Measurements from ENCODE around the gene MPDZ.

Gene MPDZ

DNA sequence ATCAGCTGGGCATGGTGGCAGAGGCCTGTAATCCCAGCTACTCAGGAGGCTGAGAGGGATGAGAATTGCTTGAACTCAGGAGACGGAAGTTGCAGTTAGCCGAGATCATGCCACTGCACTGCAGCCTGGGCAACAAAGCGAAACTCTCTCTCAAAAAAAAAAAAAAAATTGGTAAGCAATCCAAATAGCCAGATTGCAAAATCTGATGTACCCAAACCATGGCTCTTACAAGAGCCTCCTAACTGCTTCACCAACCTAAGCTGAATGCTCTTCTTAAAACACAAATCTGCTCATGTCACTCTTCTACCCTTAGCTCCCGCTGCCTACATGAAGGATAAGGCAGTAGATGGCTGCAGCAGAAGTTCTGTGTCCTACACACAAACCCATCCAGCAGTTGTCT lies 105.9 kb downstream of the MPDZ start:
- no peak for FAIRE-seq

DNA sequence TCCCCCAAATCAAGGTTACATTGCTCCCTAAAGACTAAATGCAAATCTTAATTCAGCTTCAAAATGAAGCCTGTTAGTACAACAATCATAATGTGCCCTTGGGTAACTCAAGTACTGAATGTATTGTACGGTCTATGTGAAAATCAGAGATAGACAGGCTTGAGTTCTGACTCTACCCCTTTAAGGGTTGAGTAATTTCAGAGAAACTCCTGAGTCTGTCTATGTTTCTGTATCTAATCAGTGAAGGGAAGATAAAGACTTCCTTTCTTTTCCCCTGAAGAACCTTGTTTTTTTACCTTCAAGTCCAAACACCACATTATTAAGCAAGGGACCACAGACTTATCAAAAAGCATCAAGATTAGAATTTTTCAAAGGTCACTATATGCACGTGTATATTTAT lies 108.2 kb downstream of the MPDZ start:
- no peak for TF ChIP-seq POU2F2 (IDR thresholded peaks at IDR 0.05; ENCODE audit: low read depth, low read length)
- no peak for TF ChIP-seq POLR2A (IDR thresholded peaks at IDR 0.05; ENCODE audit: low read depth, low read length)
- no peak for TF ChIP-seq PAX5 (IDR thresholded peaks at IDR 0.05; ENCODE audit: insufficient read depth, low read length, severe bottlenecking)
- TF ChIP-seq TAF1 (IDR thresholded peaks at IDR 0.05; ENCODE audit: low read depth, low read length) = no peak
- TF ChIP-seq POLR2AphosphoS5 (IDR thresholded peaks at IDR 0.05; ENCODE audit: low read depth, low read length) = no peak
- TF ChIP-seq SPI1 (IDR thresholded peaks at IDR 0.05; ENCODE audit: low read depth, low read length) = no peak
- FAIRE-seq = no peak
- DNase-seq (ENCODE audit: insufficient read length, low spot score) = no peak

More for the DNA sequence above, 105.9 kb downstream of the MPDZ start:
- DNase-seq (ENCODE audit: insufficient read length, low spot score) = no peak
- TF ChIP-seq POLR2A (IDR thresholded peaks at IDR 0.05; ENCODE audit: low read depth, low read length) (no peak), POLR2AphosphoS5 (IDR thresholded peaks at IDR 0.05; ENCODE audit: low read depth, low read length) (no peak), POU2F2 (IDR thresholded peaks at IDR 0.05; ENCODE audit: low read depth, low read length) (no peak), TAF1 (IDR thresholded peaks at IDR 0.05; ENCODE audit: low read depth, low read length) (no peak), PAX5 (IDR thresholded peaks at IDR 0.05; ENCODE audit: insufficient read depth, low read length, severe bottlenecking) (no peak), SPI1 (IDR thresholded peaks at IDR 0.05; ENCODE audit: low read depth, low read length) (no peak)

DNA sequence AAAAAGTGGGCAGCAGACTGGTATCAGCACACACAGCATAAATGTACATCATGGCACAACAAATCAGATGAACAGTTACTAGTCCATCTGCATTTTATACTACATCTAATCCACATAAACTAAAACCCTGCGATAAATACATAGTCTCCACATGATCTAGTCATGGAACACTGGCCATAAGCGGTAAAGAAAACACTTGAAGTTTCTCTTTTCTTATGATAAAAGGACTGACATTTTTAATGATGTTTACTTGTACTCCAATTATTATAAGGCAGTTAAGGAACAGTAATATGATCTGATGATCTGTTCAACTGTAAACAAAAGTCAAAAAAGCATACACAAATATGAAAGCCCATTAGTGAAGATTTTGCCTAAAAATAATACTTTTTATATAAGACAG lies 112.5 kb downstream of the MPDZ start:
- no peak for FAIRE-seq
- DNase-seq (ENCODE audit: insufficient read length, low spot score) = no peak
- no peak for TF ChIP-seq POLR2A (IDR thresholded peaks at IDR 0.05; ENCODE audit: low read depth, low read length)
- TF ChIP-seq POLR2AphosphoS5 (IDR thresholded peaks at IDR 0.05; ENCODE audit: low read depth, low read length) = no peak
- TF ChIP-seq POU2F2 (IDR thresholded peaks at IDR 0.05; ENCODE audit: low read depth, low read length) = no peak
- TF ChIP-seq PAX5 (IDR thresholded peaks at IDR 0.05; ENCODE audit: insufficient read depth, low read length, severe bottlenecking) = no peak
- TF ChIP-seq SPI1 (IDR thresholded peaks at IDR 0.05; ENCODE audit: low read depth, low read length) = no peak
- no peak for TF ChIP-seq TAF1 (IDR thresholded peaks at IDR 0.05; ENCODE audit: low read depth, low read length)

DNA sequence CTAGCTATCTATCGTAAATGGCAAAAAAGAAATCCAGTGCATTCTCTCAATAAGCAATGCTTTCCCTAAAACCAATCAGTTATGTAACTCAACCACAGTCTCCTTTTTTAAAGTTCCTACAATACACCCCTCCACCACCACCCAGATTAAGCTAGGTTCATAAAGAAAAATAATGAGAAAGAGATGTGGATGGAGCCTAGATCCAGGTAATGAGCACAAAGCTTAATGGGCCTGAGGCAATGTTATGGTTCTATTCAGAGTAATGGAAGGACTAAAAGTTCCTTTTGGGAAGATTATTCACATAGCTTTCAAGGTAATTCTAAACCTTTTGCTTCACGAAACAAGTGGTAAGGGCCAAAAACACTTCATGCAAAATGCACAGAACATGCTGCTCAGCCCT lies 113.5 kb downstream of the MPDZ start:
- DNase-seq (ENCODE audit: insufficient read length, low spot score) (no peak), FAIRE-seq (no peak)

GRCh38 chr9:13165236-13165945 lies 114.1 kb downstream of the MPDZ start:
- DNase-seq (ENCODE audit: insufficient read length, low spot score) (no peak), FAIRE-seq (no peak)
- no peak for TF ChIP-seq SPI1 (IDR thresholded peaks at IDR 0.05; ENCODE audit: low read depth, low read length)

More for the DNA sequence above, 113.5 kb downstream of the MPDZ start:
- TF ChIP-seq POU2F2 (IDR thresholded peaks at IDR 0.05; ENCODE audit: low read depth, low read length) = no peak
- no peak for TF ChIP-seq TAF1 (IDR thresholded peaks at IDR 0.05; ENCODE audit: low read depth, low read length)
- TF ChIP-seq POLR2AphosphoS5 (IDR thresholded peaks at IDR 0.05; ENCODE audit: low read depth, low read length) = no peak

GRCh38 chr9:13163946-13164345 lies 115.5 kb downstream of the MPDZ start:
- FAIRE-seq = no peak
- no peak for TF ChIP-seq POLR2AphosphoS5 (IDR thresholded peaks at IDR 0.05; ENCODE audit: low read depth, low read length)
- TF ChIP-seq SPI1 (IDR thresholded peaks at IDR 0.05; ENCODE audit: low read depth, low read length) = no peak
- no peak for TF ChIP-seq PAX5 (IDR thresholded peaks at IDR 0.05; ENCODE audit: insufficient read depth, low read length, severe bottlenecking)
- no peak for TF ChIP-seq POU2F2 (IDR thresholded peaks at IDR 0.05; ENCODE audit: low read depth, low read length)
- no peak for TF ChIP-seq POLR2A (IDR thresholded peaks at IDR 0.05; ENCODE audit: low read depth, low read length)
- TF ChIP-seq TAF1 (IDR thresholded peaks at IDR 0.05; ENCODE audit: low read depth, low read length) = no peak

DNA sequence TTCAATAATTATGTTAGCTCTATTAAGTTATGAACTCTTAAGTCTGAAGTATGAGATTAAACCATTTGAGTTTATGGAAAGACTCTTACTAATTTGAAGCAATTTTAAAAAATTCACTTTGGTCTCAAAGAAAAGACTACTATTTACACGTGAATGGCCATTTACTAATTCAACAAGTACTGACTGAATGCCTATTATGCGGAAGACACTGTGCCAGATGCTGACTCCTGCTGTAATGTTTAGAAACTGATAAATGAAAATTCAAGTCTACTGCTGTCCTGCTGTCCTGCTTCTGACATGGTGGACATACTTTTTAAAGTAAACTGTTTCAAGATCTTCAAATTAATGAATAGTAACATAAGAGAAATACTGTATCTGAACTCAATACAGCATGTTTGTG lies 116.2 kb downstream of the MPDZ start:
- FAIRE-seq (no peak), DNase-seq (ENCODE audit: insufficient read length, low spot score) (no peak)
- no peak for TF ChIP-seq POU2F2 (IDR thresholded peaks at IDR 0.05; ENCODE audit: low read depth, low read length)
- TF ChIP-seq POLR2AphosphoS5 (IDR thresholded peaks at IDR 0.05; ENCODE audit: low read depth, low read length) = no peak

More at GRCh38 chr9:13163946-13164345, 115.5 kb downstream of the MPDZ start:
- no peak for DNase-seq (ENCODE audit: insufficient read length, low spot score)

GRCh38 chr9:13160051-13160450 lies 119.4 kb downstream of the MPDZ start:
- TF ChIP-seq POLR2A (IDR thresholded peaks at IDR 0.05; ENCODE audit: low read depth, low read length) = no peak
- TF ChIP-seq POU2F2 (IDR thresholded peaks at IDR 0.05; ENCODE audit: low read depth, low read length) = no peak
- TF ChIP-seq SPI1 (IDR thresholded peaks at IDR 0.05; ENCODE audit: low read depth, low read length) = no peak
- no peak for TF ChIP-seq POLR2AphosphoS5 (IDR thresholded peaks at IDR 0.05; ENCODE audit: low read depth, low read length)
- TF ChIP-seq PAX5 (IDR thresholded peaks at IDR 0.05; ENCODE audit: insufficient read depth, low read length, severe bottlenecking) = no peak
- FAIRE-seq = no peak

DNA sequence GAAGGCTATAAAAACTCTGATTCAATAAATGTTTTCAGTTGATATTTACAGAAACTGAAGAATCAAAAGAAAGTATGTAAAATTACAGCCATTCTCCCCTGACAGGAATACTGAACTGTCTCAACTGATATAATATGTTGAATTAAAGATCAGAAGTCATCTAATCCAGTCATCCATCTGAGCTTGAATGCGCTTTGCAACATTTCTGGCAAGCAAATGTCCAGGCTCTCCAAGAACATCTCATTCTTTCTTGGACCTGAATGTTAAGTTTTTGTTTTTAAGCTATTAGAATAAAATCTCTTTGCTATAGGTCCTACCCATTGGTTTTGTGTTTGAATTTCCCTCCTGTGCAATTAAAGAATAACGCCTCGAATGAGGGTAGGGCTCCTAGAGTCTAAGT lies 120.5 kb downstream of the MPDZ start:
- no peak for FAIRE-seq
- DNase-seq (ENCODE audit: insufficient read length, low spot score) = no peak
- TF ChIP-seq POU2F2 (IDR thresholded peaks at IDR 0.05; ENCODE audit: low read depth, low read length) = no peak
- TF ChIP-seq POLR2AphosphoS5 (IDR thresholded peaks at IDR 0.05; ENCODE audit: low read depth, low read length) = no peak
- no peak for TF ChIP-seq SPI1 (IDR thresholded peaks at IDR 0.05; ENCODE audit: low read depth, low read length)
- no peak for TF ChIP-seq TAF1 (IDR thresholded peaks at IDR 0.05; ENCODE audit: low read depth, low read length)
- no peak for TF ChIP-seq POLR2A (IDR thresholded peaks at IDR 0.05; ENCODE audit: low read depth, low read length)
- TF ChIP-seq PAX5 (IDR thresholded peaks at IDR 0.05; ENCODE audit: insufficient read depth, low read length, severe bottlenecking) = no peak

More at GRCh38 chr9:13160051-13160450, 119.4 kb downstream of the MPDZ start:
- no peak for DNase-seq (ENCODE audit: insufficient read length, low spot score)

GRCh38 chr9:13151489-13151888 lies 128.0 kb downstream of the MPDZ start:
- FAIRE-seq (no peak), DNase-seq (ENCODE audit: insufficient read length, low spot score) (no peak)
- TF ChIP-seq POLR2AphosphoS5 (IDR thresholded peaks at IDR 0.05; ENCODE audit: low read depth, low read length) (no peak), POLR2A (IDR thresholded peaks at IDR 0.05; ENCODE audit: low read depth, low read length) (no peak), POU2F2 (IDR thresholded peaks at IDR 0.05; ENCODE audit: low read depth, low read length) (no peak), TAF1 (IDR thresholded peaks at IDR 0.05; ENCODE audit: low read depth, low read length) (no peak), SPI1 (IDR thresholded peaks at IDR 0.05; ENCODE audit: low read depth, low read length) (no peak), PAX5 (IDR thresholded peaks at IDR 0.05; ENCODE audit: insufficient read depth, low read length, severe bottlenecking) (no peak)
